ENCODE measurements around the gene RAG1.

The RAG1 gene

GRCh38 chr11:36590513-36590912 lies 22.7 kb downstream of the RAG1 start:
- no peak for DNase-seq (ENCODE audit: low spot score)

GRCh38 chr11:36591433-36591832 lies 23.6 kb downstream of the RAG1 start:
- no peak for DNase-seq (ENCODE audit: low spot score)

GRCh38 chr11:36594316-36594989 lies 26.6 kb downstream of the RAG1 start, which contains the start of gene IFTAP:
Gene IFTAP, plus strand, starts transcription at chr11:36594502. Its CDS starts 15,602 bp downstream, at chr11:36610104.
- peak; percentile 77 for DNase-seq (ENCODE audit: low spot score)

DNA sequence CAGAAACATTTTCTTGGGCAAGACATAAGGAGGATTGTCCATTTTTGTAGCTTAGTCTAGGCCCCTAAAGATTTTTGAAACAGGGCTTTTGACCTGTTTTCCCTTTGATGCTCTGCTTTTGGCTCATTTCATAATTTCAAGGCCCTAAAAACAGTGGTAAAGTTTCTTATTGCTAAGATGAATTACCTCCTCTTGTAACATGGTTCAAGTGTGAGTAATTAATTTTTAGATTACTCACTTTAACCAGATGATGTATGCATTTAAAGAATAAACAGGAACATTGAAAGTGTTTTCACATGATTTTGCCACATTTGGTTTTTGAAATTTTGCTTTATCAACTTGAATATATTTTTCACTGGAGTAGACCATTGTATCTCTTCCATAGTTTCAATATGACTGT lies 29.1 kb downstream of the RAG1 start:
- DNase-seq (ENCODE audit: low spot score) = no peak

- DNase-seq (ENCODE audit: low spot score) = no peak
Observed at GRCh38 chr11:36598051-36598450, 30.2 kb downstream of the RAG1 start, which contains the start of gene RAG2. Gene RAG2, minus strand, starts transcription at chr11:36598236. Its CDS starts 4,068 bp downstream, at chr11:36594168.

DNA sequence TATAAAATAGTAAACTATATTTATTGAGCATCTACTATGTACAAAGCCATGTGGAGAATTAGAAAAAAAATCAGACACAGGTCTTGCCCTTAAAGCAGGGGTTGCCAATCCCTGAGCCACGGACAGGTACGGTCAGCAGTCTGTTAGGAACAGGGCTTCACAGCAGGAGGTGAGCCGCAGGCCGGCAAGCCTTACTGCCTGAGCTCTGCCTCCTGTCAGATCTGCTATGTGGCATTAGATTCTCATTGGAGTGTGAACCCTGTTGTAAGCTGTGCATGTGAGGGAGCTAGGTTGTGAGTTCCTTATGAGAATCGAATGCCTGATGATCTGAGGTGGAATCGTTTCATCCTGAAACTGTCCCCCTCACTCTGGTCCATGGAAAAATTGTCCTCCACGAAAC lies 32.4 kb downstream of the RAG1 start:
- DNase-seq (ENCODE audit: low spot score) = no peak

DNA sequence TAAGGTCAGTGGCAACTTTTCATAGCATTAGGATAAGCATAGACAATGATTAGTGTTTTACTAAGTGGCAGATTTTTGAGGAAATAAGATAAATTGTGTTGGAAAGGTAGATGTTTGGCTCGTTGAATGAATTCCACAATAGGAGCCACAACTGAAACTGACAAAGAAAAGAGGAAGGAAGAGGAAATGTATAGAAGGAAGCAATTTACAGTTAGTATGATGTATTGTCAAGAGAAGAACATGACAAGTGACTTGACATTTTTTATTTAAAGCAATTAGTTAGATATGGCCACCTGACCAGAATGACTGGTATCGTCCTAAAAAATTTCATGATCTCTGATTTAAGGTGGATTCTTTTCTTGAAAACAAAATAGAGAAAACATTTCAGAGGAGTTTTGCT lies 33.3 kb downstream of the RAG1 start:
- no peak for DNase-seq (ENCODE audit: low spot score)

DNA sequence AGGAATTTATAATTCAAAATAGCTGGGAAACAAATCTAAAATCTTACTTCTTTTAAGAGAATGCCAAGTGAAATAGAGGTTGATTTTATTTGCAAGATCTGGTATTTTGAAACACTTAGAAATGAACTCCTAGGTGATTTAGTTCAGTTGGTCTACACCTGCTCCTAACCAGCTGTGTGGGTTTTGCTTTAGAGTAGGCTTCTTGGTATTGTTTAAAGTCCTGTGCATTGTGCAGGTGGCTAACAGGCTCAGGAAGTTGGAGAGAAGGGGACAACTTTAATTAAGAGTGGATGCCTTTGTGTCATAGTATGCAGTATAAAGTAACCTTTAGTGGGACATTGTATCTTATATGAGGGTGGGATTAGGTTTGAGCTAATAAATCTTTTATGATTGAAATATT lies 34.3 kb downstream of the RAG1 start:
- no peak for DNase-seq (ENCODE audit: low spot score)

DNA sequence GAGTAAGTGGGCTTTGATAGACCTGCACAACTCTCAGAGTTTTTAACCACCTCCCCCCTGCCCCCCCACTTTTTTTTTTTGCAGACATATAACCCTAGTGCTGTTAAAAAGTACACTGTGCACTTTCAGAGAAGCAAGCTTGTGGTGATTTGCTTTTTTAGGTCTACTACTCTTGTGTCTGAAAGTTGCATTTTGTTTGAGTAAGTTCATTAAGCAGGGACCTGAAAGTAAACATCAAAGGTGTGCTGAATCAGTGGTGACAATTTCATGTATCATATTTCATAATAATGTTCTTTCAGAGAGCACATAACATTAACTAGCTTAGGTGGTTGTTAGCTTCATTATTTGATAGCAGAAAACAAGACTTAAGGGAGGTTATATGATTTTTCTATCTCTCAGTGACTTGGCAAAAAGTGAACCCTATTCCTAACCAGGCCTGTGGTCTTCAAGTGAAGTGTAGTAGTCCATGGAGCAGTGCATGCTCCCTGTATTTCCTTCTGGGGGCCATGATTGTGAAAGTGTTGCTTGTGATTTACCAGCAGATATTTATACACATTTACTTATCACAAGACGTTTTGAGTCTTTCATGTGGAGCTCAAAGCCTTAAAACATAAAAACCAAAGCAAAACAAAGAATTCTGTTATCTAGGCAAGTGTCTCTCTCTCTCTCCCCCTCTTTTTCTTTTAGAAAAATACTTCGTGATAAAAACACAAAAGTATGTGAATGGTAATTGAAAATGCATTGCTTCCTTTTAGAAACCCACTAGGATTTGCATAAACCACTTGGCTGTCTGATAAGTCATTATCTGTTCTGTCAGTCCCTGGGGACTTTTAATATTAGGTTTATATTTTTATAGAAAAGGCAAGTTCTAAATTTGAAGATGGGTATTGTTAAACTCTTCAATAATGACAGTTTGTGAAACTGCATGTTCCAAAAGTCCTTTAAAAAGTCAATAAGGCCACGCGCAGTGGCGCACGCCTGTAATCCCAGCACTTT lies 37.7 kb downstream of the RAG1 start:
- DNase-seq (ENCODE audit: low spot score) = no peak

DNA sequence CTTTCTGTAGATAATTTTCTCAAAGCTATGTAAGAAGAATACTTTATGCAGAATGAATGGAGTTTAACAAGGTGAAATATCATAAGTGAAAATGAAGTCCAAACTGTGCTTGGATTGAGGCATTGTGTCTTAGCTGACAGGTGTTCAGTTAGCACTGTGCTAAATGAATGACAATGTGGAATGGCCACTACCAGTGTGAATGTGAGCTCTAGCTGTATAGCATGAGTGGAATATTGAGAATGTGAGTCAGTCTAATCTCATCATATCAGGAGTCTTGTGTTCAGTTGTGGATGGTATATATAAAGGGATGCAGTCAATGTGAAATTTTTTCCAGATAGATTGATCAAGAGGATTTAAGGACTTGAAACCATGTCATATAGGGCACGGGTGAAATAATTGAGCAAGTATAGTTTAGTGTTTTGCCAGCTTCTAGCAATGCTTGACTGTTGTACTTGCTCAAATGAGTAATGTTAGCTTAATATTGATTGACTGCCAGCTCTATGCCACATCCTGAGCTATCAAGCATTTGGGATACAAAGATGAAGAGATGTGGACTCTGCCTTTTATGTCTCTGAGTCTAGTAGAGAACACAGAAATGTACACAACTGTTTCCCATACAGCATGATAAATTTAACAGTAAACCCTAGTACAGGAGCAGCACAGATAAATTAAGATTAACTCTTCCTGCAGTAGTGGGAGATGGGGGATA lies 40.8 kb downstream of the RAG1 start:
- DNase-seq (ENCODE audit: low spot score) = no peak

DNA sequence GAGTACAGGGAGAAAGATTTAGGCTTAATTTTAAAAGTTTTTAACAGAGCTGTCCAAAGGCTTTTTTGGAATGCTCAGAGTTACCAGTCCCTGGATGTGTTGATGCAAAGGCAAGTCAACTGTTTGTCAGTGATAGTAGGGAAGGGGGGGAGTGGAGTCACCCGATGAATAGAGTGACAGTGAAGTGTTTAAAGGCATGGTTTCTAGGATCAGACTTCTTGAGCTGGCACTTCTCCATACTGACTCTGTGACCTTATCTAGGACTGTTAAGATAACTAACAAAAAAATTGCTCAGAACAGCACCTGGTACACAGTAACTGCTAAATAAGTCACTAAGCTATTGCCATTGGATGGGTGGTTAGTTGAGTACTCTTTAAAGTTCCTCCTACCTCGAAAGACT lies 41.6 kb downstream of the RAG1 start:
- DNase-seq (ENCODE audit: low spot score) = no peak

DNA sequence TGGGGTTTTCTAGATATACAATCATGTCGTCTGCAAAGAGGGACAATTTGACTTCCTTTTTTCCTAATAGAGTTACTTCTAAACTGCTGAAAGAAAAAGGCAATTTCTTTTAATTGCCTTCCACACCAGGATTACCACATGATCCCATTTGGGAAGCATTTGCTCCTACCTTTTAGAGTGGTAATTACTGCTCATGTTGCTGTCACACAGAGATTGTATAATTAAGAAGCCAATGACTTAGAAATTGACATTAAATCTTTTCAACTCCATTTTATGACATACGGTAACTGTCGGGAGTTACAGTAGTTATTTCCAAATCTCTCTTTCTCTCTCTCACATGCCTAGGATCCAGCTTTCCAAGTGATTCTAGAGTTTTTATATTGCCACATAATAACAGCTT lies 48.0 kb downstream of the RAG1 start:
- no peak for DNase-seq (ENCODE audit: low spot score)

DNA sequence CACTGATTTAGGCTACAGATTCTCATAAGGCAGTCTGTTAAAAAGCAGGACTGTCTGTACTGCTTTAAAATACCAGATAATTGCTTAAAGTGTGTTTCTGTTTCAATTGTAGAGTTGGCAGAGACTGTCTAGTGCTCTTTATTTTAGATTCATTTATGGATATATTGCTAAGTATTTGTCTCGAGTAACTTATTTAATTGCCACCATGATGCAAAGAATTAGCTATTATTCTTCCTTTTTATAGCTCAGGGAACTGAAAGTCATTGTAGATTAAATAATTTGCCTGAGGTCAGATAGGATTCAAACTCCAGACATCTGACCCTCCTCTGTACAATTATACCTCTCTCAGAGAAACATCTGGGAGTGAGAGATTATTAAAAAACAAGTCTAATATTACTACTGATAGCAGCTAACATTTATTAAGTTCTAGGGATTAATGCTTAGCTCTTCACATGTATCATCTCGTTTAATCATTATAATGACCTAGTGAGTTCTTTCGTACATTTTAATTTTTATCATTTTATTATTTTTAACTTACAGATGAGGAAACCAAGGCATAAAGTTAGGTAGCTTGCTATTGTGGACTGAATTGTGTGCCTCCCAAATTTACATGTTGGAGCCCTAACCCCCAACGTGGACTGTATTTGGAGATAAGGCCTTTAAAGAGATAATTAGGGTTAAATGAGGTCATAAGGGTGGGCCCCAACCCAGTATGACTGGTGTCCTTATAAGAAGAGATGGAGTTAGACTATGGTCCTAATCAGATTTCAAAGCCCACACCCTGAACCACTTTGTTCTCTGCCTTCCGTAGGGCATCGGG lies 49.9 kb downstream of the RAG1 start:
- no peak for DNase-seq (ENCODE audit: low spot score)

DNA sequence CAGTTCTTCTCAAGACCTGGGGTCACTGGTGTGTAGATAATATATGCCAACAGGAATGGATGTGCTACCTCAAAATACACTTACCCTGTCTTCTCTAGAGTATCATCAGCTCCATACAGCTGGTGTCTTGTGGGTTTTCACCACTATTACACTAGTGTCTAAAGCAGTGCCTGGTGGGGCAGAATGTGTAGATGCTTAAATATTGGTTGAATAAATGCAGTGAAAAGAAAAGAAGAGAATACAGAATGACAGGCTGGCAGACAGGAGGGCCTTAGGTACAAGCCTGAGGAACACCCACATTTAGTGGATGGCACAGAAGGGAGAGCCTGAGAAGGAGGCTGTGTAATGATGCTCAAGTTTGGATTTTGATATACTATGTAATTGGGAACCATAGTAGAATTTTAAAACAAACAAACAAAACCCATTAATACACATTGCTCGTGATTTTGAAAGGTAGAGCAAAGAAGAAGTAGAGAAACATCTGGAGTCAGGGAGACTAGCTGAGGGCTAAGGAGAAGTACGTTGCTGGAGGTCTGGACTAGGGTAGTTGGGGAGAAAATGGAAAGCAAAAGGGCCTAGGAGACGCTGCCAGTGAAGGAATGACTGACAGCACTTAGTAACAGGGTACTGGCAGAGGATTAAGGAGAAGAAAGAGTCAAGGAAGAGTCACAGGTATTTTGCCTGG lies 50.7 kb downstream of the RAG1 start:
- DNase-seq (ENCODE audit: low spot score) = no peak

GRCh38 chr11:36619502-36619901 lies 51.7 kb downstream of the RAG1 start:
- DNase-seq (ENCODE audit: low spot score) = no peak

DNA sequence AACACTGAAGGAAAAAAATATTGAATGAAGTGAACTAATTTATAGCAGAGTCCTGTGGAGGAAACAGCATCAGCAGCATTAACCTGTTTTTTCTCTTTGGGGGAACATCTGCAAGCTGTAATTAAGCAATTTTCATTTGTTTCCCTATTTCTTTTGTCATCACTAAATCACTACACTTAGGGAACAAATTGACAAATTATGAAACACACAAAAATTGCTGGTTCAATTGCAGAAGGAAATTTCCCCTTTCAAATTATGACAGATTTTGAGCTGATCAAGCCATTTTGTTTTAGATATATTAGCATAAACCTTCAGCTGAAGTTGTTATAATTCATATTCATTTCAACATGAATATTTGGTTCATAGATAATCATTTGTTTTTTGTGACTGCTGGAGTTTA lies 52.4 kb downstream of the RAG1 start:
- DNase-seq (ENCODE audit: low spot score) = no peak

- no peak for DNase-seq (ENCODE audit: low spot score)
Observed at GRCh38 chr11:36622431-36623136, 54.8 kb downstream of the RAG1 start.

DNA sequence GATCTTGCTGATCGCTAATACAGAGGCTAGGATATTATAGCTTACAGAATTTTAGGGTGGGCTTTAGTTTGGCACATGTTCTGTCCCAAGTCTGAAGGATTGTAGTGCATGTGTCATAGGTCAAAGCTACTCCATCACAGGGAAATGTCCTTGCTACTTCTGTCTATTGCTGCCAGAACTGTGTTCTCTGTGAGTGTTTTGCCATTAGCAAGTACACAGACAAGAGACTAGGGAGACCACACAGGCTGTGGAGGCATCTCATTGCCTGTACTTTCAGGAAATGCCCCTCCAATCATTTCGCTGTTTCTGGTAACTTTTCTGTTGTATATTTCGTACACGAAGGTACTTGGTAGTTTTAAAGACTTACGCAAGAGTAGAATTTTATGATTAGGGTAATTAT lies 55.7 kb downstream of the RAG1 start:
- DNase-seq (ENCODE audit: low spot score) = no peak

GRCh38 chr11:36627006-36627405 lies 59.2 kb downstream of the RAG1 start:
- no peak for DNase-seq (ENCODE audit: low spot score)

DNA sequence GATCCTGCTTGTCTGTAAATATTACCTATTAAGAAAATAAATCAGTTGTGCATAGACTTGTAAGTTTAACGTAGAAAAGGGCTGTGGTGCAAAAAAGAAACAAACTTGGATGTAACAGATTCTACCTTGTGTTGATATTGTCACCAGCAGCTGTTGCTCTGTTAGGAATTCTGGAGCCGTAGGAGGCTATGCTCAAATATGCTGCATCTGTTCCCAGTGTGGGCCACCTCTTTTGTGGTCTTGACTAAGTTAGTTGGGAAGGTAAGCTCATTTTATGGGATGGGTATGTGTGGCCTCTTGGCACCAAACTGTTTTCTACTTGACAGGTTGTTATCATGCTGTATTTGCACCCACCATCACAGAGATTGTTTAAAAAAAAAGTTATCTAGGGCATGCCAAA lies 59.7 kb downstream of the RAG1 start:
- DNase-seq (ENCODE audit: low spot score) = no peak

Measured in hepatic stellate cell (primary cell).